NCI-H446 (cell line): ENCODE data around the gene JADE3.
A peak's percentile ranks its signal among the peaks of the same experiment; 100 is the strongest.

ENCODE experiments used
- DNase-seq, 2 experiments: peaks; one replicate each; lab custom pipeline; 2025; lab: John Stamatoyannopoulos, UW

Gene JADE3

DNA sequence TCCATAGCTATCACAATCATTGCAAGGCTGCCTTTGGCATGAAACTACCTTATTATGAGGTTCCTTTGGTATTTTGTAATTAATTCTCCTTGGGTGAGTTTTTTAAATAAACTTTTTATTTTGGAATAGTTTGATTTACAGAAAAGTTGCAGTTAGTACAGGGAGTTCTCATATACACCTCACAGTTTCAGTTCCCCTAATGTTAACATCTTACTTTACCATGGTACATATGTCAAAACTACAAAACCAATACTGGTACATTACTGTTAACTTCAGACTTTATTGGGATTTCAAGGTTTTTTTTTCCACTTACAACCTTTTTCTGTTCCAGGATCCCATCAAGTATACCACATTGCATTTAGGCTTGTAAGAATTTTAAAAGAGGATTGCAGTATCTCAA is 114.0 kb downstream of the JADE3 start:
- no peak for DNase-seq

DNA sequence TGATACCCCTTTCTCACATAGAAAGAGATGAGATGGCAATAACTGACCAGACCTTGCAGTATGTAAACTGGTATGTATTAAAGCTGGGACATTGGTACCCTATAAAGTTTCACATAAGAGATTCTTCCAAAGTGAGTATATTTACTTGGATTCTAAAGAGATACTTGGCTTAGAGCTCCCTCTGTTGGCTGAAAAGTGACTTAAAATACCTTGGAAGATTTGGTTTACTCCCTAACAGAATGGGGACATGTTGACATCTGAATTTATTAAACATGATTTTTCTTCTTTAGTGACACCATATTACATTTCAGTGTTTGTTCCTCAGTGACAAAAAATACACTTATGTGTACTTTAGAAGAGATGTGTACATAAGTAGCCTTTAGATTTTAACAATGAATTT is 118.1 kb downstream of the JADE3 start:
- DNase-seq: peak; percentile 36 to 73

DNA sequence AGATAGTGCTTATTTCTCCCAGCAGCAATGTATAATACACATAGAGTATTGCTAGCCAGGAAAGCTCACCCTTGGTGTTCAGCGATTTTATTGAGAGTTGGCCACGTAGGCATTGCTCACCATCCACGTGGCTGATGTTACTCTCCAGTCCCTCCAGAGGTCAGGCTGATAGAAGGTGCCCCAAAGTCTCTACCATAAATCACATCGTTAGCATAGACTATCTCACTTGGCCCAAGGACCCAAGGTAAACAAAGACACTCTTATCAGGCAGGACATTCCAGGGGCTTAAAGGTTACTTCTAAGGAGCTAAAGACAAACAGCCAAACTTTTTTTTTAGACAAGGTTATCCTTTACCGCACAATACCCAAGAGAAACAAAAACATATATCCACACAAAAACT is 135.8 kb downstream of the JADE3 start:
- no peak for DNase-seq

DNA sequence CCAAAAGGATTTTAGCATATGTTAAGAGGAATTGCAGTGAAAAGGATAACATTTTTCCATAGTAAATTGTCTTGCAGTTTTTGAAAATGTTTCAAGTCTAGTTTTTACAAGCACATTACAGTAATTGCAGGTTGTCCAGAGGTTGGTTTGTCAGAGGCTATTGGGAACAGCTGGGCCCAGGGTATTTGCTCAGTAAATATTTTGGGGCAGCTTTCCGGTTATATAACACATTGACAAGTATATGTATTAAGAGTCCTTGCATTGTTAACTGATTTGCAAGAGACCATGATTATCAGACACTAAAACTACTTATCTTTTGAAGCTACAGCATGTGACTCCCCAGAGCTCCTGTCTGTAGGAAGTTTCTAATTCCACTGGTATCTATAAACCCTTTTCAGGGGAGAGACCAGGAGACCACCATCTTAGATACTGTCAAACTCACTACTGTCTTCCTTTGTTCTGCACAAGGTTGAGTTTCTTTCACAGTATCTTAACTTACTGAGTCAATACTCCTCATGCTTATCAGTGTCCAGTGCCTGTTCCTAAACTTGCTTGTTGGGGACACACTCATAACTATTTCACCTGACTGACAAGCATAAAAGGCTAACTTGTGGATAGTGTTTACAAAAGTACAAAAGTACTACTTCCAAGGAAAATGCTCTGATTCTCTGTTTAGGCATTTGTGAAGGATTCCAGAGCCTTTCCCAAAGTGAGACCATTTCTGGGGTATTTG is 147.1 kb downstream of the JADE3 start:
- DNase-seq: no peak

DNA sequence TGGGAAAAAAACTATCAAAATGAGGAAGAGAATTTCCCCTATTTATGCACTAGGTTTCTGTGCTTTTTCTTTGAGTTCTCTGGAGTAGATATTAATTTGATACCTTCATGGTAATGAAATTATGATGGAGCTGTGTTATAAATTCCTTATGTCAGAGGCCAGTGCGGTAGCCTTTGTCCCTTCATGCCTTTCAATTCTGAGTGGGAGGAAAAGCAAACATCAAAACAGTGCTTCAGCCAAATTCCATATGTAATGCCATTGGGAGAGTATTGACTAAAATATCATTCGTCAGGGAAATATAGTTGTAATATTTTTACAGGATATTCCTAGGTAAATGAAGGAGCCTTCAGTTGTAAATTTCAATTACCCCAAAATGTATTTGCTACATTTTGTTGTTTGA is 148.5 kb downstream of the JADE3 start:
- no peak for DNase-seq

DNA sequence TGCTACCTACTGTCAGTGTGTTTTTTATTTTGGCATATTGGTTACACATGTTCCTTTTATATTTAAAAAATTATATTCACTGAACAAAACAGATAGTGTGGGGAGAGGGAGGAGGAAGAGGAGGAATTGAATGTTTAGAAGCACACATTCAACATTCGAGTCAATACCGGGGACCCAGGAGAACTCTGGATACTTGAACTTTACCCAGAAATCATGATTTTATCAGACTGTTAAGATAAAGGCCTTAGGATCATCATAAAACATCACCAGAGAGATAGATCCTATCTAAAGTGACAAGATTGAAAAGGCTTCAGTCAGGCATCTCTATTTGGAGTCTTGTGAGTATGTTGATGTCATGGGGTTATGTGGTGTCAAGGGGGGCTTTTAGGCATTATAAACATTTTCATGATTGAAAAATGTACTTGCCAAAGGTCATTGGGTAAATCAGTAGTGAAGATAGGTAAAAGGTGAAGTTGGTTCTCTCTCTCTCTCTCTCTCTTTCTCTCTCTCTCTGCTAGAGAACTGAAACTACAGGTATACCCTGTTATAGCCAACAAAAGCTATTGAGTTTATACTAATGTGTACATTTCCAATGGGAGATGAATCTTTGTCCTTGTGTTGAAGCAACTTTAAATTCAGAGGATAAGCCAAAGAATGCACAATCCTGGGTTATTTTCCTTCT is 149.2 kb downstream of the JADE3 start:
- no peak for DNase-seq

DNA sequence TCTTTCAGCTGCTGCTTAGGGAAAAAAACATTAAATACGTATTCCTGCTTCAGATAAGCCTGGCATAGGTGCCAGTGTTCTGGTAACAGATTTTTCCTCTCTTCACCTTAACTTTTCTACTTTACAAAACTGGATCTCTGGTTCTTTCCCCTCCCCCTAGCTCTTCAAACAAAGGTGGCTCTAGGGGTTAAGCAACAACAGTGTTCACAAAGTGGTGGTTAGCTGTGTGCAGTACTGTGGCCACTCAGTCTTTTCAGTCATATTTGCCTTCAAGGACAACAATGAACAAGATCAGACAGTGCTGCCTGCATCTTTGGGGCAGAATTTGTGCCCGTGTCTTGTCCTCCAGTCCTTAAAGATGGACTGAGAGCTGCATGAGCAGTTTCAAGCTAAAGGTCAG is 151.0 kb downstream of the JADE3 start:
- DNase-seq: no peak

DNA sequence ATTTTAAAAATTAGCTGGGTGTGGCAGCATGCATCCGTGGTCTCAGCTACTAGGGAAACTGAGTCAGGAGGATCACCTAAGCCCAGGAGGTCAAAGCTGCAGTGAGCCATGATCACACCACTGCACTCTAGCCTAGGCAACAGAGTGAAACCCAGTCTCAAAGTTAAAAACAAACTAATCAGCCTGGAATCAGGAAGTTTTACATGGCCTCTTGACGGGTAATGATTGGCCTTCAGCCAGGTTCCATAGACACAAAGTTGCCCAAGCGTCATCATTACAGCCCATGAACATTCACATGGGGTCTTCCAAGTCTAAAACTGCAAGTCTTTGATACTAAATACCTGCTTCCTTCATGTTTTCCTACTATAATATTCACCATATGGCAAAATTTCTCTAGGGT is 156.0 kb downstream of the JADE3 start:
- no peak for DNase-seq

DNA sequence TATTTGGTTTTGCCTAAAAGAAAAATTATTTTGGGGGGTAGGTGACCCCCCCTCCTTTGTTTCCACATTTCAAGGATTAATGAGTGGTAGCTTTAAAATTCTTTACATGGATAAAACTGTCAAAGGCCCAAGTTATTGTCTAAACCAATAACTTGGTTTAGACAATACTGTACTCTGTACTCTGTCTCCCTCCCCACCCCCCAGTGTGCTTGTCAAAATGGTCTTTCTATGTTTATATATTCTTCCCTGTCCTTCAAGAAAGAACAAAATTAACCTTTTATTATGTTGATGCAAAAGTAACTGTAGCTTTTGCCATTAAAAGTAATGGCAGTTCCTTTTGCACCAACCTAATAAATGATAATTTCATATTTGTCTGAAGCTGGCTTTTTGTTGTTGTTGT is 156.5 kb downstream of the JADE3 start:
- no peak for DNase-seq

DNA sequence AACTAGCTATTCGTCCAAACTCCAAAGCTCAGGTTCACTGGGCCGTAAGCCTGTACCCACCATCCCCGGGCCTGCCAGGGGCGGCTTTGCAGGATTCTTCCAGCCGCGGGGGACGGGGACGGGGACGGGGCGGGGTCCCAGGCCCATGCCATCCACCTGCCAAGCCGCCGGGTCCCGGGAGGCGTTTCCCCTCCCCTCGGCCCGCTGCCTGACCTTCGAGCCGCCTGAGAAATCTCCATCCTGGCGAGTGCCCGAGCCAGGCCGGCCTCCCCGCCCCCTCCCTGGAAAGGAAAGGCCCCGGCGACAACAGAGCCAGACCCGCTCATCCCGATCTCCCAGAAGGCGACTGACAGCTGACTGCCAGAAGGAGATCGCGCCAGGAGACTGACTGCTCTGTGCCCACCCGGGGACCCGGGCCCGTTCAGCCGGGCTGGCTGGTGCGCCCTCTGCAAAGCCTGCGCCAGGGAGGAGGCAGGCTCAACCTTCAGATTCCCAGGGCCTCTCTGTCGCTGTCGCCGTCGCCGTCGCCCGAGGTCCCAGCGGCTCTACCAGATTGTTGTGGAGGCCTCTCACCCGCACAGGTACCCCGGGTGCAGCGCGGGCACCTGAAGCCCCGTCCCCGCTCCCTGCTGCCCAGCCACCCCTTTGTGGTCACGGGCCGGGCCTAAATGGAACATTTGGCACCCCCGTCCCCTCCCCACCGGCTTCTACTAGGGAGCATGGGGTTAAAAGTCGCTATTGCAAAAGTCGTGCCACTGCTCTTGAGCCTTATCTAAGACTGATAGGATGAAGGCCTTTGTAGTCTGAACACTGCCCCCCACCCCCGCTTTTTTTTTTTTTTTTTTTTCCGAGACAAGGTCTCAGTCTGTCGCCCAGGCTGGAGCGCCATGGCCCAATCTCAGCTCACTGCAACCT is 166.2 kb downstream of the JADE3 start, which contains the start of gene RGN:
Gene RGN, plus strand, starts transcription at position 315 of the 915 bp plus-strand sequence. CDS start 2,702 bp downstream, outside the sequence.
- DNase-seq: no peak

DNA sequence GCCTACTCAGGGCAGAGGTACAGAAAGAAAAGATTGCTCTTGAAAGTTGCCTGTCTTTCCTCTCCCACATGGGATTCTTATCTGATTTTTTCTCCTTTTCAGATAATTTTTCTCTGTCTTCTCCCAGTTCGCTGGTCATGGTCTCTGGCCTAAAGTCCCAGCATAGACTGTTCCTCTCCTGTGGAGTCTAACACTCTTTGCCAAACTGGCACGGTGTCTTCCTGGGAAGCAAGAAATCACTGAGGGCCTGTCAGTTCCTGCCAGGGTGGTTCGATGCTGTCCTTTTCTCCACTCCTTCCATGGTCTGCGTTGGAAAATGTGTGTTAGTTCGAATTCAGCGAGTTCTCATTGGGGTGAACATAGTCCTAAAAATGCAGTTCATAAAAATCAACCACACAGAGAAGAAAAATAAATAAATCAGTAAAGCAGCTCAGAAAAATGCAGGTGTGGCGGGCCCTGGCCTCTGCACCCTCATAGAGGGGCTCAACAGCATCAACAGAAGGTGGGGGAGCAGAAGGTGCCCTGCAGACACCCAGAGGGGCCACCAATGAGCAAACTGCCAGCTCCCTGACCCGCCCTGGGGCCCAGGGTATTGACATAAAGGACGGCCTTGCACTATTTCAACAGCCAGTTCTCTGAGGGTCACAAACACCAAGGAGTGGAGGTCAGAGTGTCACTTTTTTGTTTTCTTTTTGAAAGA is 168.1 kb downstream of the JADE3 start:
- DNase-seq: peak in 1 of 2 experiments; percentile 1

DNA sequence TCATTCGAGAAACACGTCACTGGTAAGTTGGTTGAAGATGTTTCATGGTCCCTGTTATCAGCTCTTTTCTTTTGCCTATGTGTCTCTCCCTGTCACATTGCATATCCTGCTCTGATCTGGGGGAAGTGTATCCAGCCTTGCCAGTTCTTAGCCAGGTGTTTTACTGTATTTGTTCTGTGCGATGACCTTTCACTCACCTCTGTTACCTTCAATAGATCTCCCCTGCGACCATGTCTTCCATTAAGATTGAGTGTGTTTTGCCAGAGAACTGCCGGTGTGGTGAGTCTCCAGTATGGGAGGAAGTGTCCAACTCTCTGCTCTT is 168.7 kb downstream of the JADE3 start:
- no peak for DNase-seq

DNA sequence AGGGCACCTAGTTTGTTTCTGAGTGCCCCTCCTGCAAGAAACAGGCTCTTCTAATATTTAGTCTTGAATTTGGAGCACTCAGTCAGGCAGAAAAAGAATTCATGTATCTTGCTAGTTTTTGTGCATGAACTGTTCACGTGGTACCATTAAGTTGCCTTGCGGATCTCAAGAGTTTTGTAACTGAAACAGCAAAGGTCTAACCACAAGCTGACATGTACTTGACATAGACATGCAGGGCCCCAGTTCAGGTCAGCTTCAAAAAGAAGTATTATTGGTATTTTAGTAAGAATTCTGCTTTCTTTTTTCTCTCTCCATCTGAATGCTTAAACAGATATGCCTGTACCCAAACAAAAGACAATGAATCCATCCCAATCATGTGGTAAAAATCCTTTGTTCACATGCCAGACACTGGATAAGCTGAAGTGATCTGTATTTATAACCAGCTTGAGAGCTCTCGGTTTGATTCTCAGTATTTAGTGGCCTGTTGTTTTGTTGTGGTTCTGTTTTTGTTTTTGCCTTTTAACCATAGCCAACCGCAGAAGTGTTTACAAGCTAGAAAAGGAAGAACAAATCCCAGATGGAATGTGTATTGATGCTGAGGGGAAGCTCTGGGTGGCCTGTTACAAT is 179.0 kb downstream of the JADE3 start:
- no peak for DNase-seq

DNA sequence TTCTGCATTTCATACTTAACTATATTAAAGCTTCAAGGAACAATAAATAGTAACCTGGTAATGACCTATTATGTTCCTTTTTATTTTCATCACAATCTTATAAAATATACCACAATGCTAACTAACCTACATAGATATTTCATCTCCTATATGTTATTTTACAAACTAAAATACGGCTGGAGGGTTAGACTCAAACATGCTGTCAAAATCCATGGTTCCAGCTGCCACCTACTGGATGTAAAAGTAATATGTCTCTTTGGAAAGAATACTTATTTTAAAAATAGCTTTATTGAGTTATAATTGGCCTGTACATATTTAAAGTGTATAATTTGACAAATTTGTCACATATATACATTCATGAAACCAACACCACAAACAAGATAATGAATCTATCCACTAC is 181.0 kb downstream of the JADE3 start:
- peak in 1 of 2 experiments; percentile 45 for DNase-seq

DNA sequence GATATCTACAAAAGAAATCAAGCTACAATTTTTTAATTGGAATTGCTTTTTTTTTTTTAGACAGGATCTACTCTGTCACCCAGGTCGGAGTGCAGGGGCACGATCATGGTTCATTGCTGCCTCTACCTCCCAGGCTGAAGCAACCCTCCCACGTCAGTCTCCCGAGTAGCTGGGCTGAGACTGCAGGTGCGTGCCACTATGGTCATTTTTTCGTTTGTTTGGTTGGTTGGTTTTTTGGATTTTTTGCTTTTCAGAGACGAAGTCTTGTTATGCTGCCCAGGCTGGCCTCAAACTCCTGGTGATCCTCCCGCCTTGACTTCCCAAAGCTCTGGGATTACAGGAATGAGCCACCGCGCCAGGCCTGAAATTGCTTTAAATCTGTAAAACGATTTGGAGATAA is 181.6 kb downstream of the JADE3 start:
- DNase-seq: no peak

DNA sequence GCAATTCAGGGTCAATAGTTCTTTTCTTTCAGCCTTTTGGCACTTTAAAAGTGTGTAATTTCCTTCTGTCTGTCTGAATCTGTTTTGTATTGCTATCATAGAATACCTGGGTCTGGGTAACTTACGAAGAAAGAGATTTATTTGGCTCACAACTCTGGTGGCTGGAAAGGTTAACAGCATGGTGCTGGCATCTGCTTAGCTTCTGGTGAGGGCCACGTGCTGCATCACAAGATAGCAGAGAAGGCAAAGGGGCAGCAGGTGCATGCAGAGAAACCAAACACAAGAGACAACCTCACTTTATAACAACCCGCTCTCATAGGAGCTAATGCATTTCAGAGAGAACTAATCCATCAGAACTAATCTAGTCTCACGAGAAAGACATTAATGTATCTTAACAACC is 184.8 kb downstream of the JADE3 start:
- no peak for DNase-seq

DNA sequence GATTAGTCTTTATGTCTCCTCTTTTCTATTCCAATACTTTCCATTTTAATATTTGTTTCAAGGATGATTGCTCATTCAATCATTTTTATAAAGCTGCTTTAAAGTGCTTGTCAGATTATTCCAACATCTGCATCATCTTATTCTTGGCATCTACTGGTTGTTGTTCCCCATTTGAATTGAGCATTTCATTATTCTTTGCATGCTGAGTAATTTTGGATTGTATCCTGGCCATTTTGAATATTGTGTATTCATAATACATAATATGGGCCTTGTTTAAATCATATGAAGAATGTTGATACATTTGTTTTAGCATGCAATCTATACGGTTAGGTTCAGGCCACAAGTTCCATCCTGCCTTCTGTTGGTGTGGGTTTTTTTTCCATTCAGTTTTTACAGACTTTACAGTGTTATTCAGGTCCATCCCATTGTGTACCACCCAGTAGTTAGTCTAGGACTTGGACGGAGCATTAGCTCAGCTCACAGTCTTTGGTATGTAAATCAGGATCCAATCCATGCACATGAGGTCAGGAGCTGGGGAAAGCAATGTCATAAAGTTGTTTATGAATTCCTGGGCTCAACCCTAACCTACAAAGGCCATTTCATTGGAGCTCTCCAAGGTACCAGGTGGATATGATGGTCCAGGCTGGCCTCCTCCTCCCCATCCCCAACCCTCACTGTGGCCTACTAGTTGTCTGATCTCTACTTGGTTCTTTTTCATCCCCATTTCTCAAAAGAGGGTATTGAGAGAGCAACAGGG is 186.3 kb downstream of the JADE3 start:
- no peak for DNase-seq

DNA sequence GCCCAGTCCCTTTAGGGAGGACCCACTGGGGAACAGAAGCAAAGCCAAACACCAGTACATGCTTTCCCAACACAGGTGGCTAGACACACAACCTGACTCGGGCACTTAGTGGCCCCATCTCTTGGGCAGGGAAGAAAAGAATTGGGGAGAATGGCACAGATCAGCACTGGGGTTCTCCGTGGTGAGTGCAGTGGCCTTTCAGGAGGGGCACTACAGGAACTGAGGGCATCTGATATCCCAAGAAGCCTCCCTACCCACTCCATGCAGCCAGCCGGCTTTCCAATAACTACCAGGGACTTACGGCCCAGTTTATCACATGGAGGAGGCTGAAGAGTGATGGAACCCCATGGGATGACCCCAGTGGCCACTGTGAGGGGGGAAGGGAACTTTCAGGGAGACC is 189.0 kb downstream of the JADE3 start:
- no peak for DNase-seq
